NCI-H2081 (cell line): ENCODE measurements around the gene NKPD1.

Experiments
- DNase-seq, 2 experiments: peaks; one replicate each; lab custom pipeline; 2025; lab: John Stamatoyannopoulos, UW

Gene NKPD1

GRCh38 chr19:45172611-45173208 lies 11.9 kb upstream of the NKPD1 start:
- DNase-seq: no peak

- DNase-seq: peak in 1 of 2 experiments; percentile 34
Measured at GRCh38 chr19:45172173-45172572, 11.4 kb upstream of the NKPD1 start.

GRCh38 chr19:45171211-45171623 lies 10.4 kb upstream of the NKPD1 start:
- no peak for DNase-seq

- DNase-seq: no peak
Measured at GRCh38 chr19:45170146-45171106, 9.6 kb upstream of the NKPD1 start.

- no peak for DNase-seq
Measured at GRCh38 chr19:45169602-45170001, 8.8 kb upstream of the NKPD1 start.

GRCh38 chr19:45168767-45169351 lies 8.1 kb upstream of the NKPD1 start:
- peak in 1 of 2 experiments; percentile 42 for DNase-seq

GRCh38 chr19:45166723-45167252 lies 6.0 kb upstream of the NKPD1 start:
- no peak for DNase-seq

- no peak for DNase-seq
Measured at GRCh38 chr19:45164577-45165335, 4.0 kb upstream of the NKPD1 start.

GRCh38 chr19:45163751-45164460 lies 3.1 kb upstream of the NKPD1 start:
- DNase-seq: no peak

GRCh38 chr19:45163156-45163555 lies 2.4 kb upstream of the NKPD1 start:
- no peak for DNase-seq

- no peak for DNase-seq
Measured at GRCh38 chr19:45162608-45163143, 1.9 kb upstream of the NKPD1 start.

GRCh38 chr19:45161738-45162607 lies 1.2 kb upstream of the NKPD1 start:
- DNase-seq: no peak

- DNase-seq: no peak
Measured at GRCh38 chr19:45159971-45160324, 834 bp downstream of the NKPD1 start.

GRCh38 chr19:45159210-45159970 lies 1.4 kb downstream of the NKPD1 start:
- DNase-seq: no peak

- no peak for DNase-seq
Measured at GRCh38 chr19:45158503-45159209, 2.1 kb downstream of the NKPD1 start.

GRCh38 chr19:45156751-45157150 lies 4.0 kb downstream of the NKPD1 start:
- no peak for DNase-seq

GRCh38 chr19:45156011-45156630 lies 4.7 kb downstream of the NKPD1 start:
- DNase-seq: no peak
